ENCODE measurements around the gene LYSMD2. TPM values are rescaled to one million over a fixed set of nuclear protein-coding genes. Genes with fewer than 3 reads are reported as not detected.

LYSMD2 gene
- total RNA-seq, 1 donor from 2014 or later: 0.78 TPM

- no peak for DNase-seq
- no peak overlapping the region for H3K4me3 Mint-ChIP-seq (ENCODE audit: unreplicated experiment)
- no peaks in the 10 kb centered on the region for H3K27me3 Mint-ChIP-seq (ENCODE audit: unreplicated experiment)
- H3K9me3 Mint-ChIP-seq (ENCODE audit: unreplicated experiment): peaks cover 4% of the 10 kb centered on the region
- no peaks in the 10 kb centered on the region for H3K36me3 Mint-ChIP-seq (ENCODE audit: unreplicated experiment)
- no peak overlapping the region for H3K27ac Mint-ChIP-seq (ENCODE audit: unreplicated experiment)
- TF ChIP-seq CTCF (IDR thresholded peaks at IDR 0.05; ENCODE audit: partially characterized antibody, unreplicated experiment): no peak
- H3K4me1 Mint-ChIP-seq (ENCODE audit: low read depth, unreplicated experiment): peaks cover 13% of the 10 kb centered on the region
Observed at GRCh38 chr15:51721199-51721960, 16.1 kb downstream of the LYSMD2 start.

- no peaks in the 10 kb centered on the region for H3K27me3 Mint-ChIP-seq (ENCODE audit: unreplicated experiment)
- peaks cover 4% of the 10 kb centered on the region for H3K9me3 Mint-ChIP-seq (ENCODE audit: unreplicated experiment)
- H3K4me1 Mint-ChIP-seq (ENCODE audit: low read depth, unreplicated experiment): peaks cover 10% of the 10 kb centered on the region
- no peak overlapping the region for H3K27ac Mint-ChIP-seq (ENCODE audit: unreplicated experiment)
- H3K4me3 Mint-ChIP-seq (ENCODE audit: unreplicated experiment): no peak overlapping the region
- DNase-seq: no peak
- peaks cover 2% of the 10 kb centered on the region for H3K36me3 Mint-ChIP-seq (ENCODE audit: unreplicated experiment)
- TF ChIP-seq CTCF (IDR thresholded peaks at IDR 0.05; ENCODE audit: partially characterized antibody, unreplicated experiment): no peak
Observed at GRCh38 chr15:51720201-51720995, 17.1 kb downstream of the LYSMD2 start.

- no peak for TF ChIP-seq CTCF (IDR thresholded peaks at IDR 0.05; ENCODE audit: partially characterized antibody, unreplicated experiment)
- peaks cover 2% of the 10 kb centered on the region for H3K27me3 Mint-ChIP-seq (ENCODE audit: unreplicated experiment)
- H3K27ac Mint-ChIP-seq (ENCODE audit: unreplicated experiment): peak overlapping the region; percentile 69
- H3K36me3 Mint-ChIP-seq (ENCODE audit: unreplicated experiment): peaks cover 11% of the 10 kb centered on the region
- H3K9me3 Mint-ChIP-seq (ENCODE audit: unreplicated experiment): peaks cover 9% of the 10 kb centered on the region
- peak overlapping the region; percentile 20 for H3K4me3 Mint-ChIP-seq (ENCODE audit: unreplicated experiment)
- peaks cover 13% of the 10 kb centered on the region for H3K4me1 Mint-ChIP-seq (ENCODE audit: low read depth, unreplicated experiment)
- DNase-seq: no peak
Observed at GRCh38 chr15:51718746-51719145, 18.7 kb downstream of the LYSMD2 start.

GRCh38 chr15:51718219-51718618 is 19.2 kb downstream of the LYSMD2 start:
- Mint-ChIP-seq H3K27me3 (ENCODE audit: unreplicated experiment) (peaks cover 2% of the 10 kb centered on the region), H3K9me3 (ENCODE audit: unreplicated experiment) (peaks cover 10% of the 10 kb centered on the region), H3K4me3 (ENCODE audit: unreplicated experiment) (peak overlapping the region; percentile 20), H3K4me1 (ENCODE audit: low read depth, unreplicated experiment) (peaks cover 13% of the 10 kb centered on the region), H3K36me3 (ENCODE audit: unreplicated experiment) (peaks cover 11% of the 10 kb centered on the region), H3K27ac (ENCODE audit: unreplicated experiment) (peak overlapping the region; percentile 69)
- TF ChIP-seq CTCF (IDR thresholded peaks at IDR 0.05; ENCODE audit: partially characterized antibody, unreplicated experiment): no peak
- DNase-seq: no peak

GRCh38 chr15:51714911-51715310 is 22.5 kb downstream of the LYSMD2 start:
- DNase-seq: no peak
- Mint-ChIP-seq H3K4me3 (ENCODE audit: unreplicated experiment) (no peak overlapping the region), H3K9me3 (ENCODE audit: unreplicated experiment) (peaks cover 10% of the 10 kb centered on the region), H3K36me3 (ENCODE audit: unreplicated experiment) (peaks cover 16% of the 10 kb centered on the region), H3K4me1 (ENCODE audit: low read depth, unreplicated experiment) (peaks cover 11% of the 10 kb centered on the region), H3K27ac (ENCODE audit: unreplicated experiment) (no peak overlapping the region), H3K27me3 (ENCODE audit: unreplicated experiment) (peaks cover 2% of the 10 kb centered on the region)
- TF ChIP-seq CTCF (IDR thresholded peaks at IDR 0.05; ENCODE audit: partially characterized antibody, unreplicated experiment): no peak

All from glutamatergic neuron (in vitro differentiated cells).